Thymus (tissue), 14 donors: ENCODE data around the gene HNRNPAB. TPM values are rescaled to one million over a fixed set of nuclear protein-coding genes. Genes with fewer than 3 reads are reported as not detected.

Experiments used
- DNase-seq, 9 donors: peaks; one replicate each; pipeline ENCODE4 v3.0.0-alpha.2; 2013; ENCODE audit warnings: low spot score in 9 of 9, low read depth in 6 of 9, missing footprints in 1 of 9
- H3K27ac ChIP-seq, 2 donors: one replicate each; pipeline ENCODE4 v1.5.1; 2013; ENCODE audit warnings: control low read depth in 1 of 2, low read depth in 1 of 2, low read length in 1 of 2, mild to moderate bottlenecking in 1 of 2, moderate library complexity in 1 of 2
- H3K27me3 ChIP-seq, 2 donors: one replicate each; pipeline ENCODE4 v1.5.1; 2013; ENCODE audit warnings: low read length in 1 of 2; ENCODE audit not compliant: control insufficient read depth in 2 of 2, insufficient read depth in 1 of 2
- H3K36me3 ChIP-seq, 2 donors: one replicate each; pipeline ENCODE4 v1.5.1; 2013; ENCODE audit warnings: low read length in 1 of 2, mild to moderate bottlenecking in 1 of 2, moderate library complexity in 1 of 2; ENCODE audit not compliant: control insufficient read depth in 2 of 2, insufficient read depth in 2 of 2
- H3K4me1 ChIP-seq, 2 donors: one replicate each; pipeline ENCODE4 v1.5.1; 2013; ENCODE audit warnings: low read length in 2 of 2; ENCODE audit not compliant: control insufficient read depth in 2 of 2, insufficient read depth in 2 of 2
- H3K4me3 ChIP-seq, 2 donors: one replicate each; pipeline ENCODE4 v1.5.1; 2013; ENCODE audit warnings: low read length in 2 of 2, control low read depth in 1 of 2, mild to moderate bottlenecking in 1 of 2
- H3K9me3 ChIP-seq, 2 donors: one replicate each; pipeline ENCODE4 v1.5.1; 2013; ENCODE audit warnings: low read length in 1 of 2, mild to moderate bottlenecking in 1 of 2; ENCODE audit not compliant: control insufficient read depth in 2 of 2, insufficient read depth in 1 of 2
- WGBS: extraction: QIAGEN DNeasy Blood & Tissue Kit; methylation state at CpG from one replicate; pipeline ENCODE4 v1.1.7; 2013; 5-methylcytosine and 5-hydroxymethylcytosine counted together
- long read RNA-seq, 10 donors: transcript quantifications; one replicate each; lab custom pipeline, GENCODE V29; 2026
- polyA plus RNA-seq: library from polyadenylated mRNA; stranded (reverse); fragments of 200-250 nt; gene quantifications from one replicate; pipeline ENCODE4 v1.2.3, GENCODE V29; 2013
- total RNA-seq: library from RNA; stranded (reverse); fragments of 120-200 nt; gene quantifications from one replicate; pipeline ENCODE4 v1.2.4, GENCODE V29; 2013
- donor health status: healthy.

HNRNPAB gene
- total RNA-seq (86.1 TPM), polyA plus RNA-seq (146 TPM)
- long read RNA-seq, donor 1, partial matches to known transcripts, result 0 of 5 reads
- long read RNA-seq, donor 1, other reads (novel, unspliced or antisense), result 0 of 5 reads
- long read RNA-seq, donor 2, result 0 reads
- long read RNA-seq, donor 3, transcript HNRNPAB-202 (8 exons, 1,796 nt), result major isoform, 15 of 119 reads
- long read RNA-seq, donor 3, transcript HNRNPAB-204 (7 exons, 1,785 nt), result minor isoform, 8 of 119 reads
- long read RNA-seq, donor 3, transcript HNRNPAB-201 (7 exons, 1,602 nt), result minor isoform, 13 of 119 reads
- long read RNA-seq, donor 3, transcript HNRNPAB-205 (6 exons, 1,674 nt), result minor isoform, 8 of 119 reads
- long read RNA-seq, donor 3, partial matches to known transcripts, result 72 of 119 reads
- long read RNA-seq, donor 3, other reads (novel, unspliced or antisense), result 0 of 119 reads
- long read RNA-seq, donor 4, transcript HNRNPAB-202 (8 exons, 1,796 nt), result major isoform, 9 of 70 reads
- long read RNA-seq, donor 4, transcript HNRNPAB-205 (6 exons, 1,674 nt), result minor isoform, 5 of 70 reads
- long read RNA-seq, donor 4, partial matches to known transcripts, result 48 of 70 reads
- long read RNA-seq, donor 4, other reads (novel, unspliced or antisense), result 0 of 70 reads
- long read RNA-seq, donor 5, transcript HNRNPAB-204 (7 exons, 1,785 nt), result major isoform, 12 of 117 reads
- long read RNA-seq, donor 5, transcript HNRNPAB-201 (7 exons, 1,602 nt), result minor isoform, 6 of 117 reads
- long read RNA-seq, donor 5, transcript HNRNPAB-205 (6 exons, 1,674 nt), result minor isoform, 5 of 117 reads
- long read RNA-seq, donor 5, transcript HNRNPAB-202 (8 exons, 1,796 nt), result minor isoform, 9 of 117 reads
- long read RNA-seq, donor 5, partial matches to known transcripts, result 73 of 117 reads
- long read RNA-seq, donor 5, other reads (novel, unspliced or antisense), result 9 of 117 reads
- long read RNA-seq, donor 6, transcript HNRNPAB-202 (8 exons, 1,796 nt), result major isoform, 8 of 131 reads
- long read RNA-seq, donor 6, partial matches to known transcripts, result 114 of 131 reads
- long read RNA-seq, donor 6, other reads (novel, unspliced or antisense), result 0 of 131 reads
- long read RNA-seq, donor 7, transcript HNRNPAB-204 (7 exons, 1,785 nt), result major isoform, 9 of 51 reads
- long read RNA-seq, donor 7, transcript HNRNPAB-202 (8 exons, 1,796 nt), result minor isoform, 7 of 51 reads
- long read RNA-seq, donor 7, transcript HNRNPAB-201 (7 exons, 1,602 nt), result major isoform, 9 of 51 reads
- long read RNA-seq, donor 7, partial matches to known transcripts, result 14 of 51 reads
- long read RNA-seq, donor 7, other reads (novel, unspliced or antisense), result 7 of 51 reads
- long read RNA-seq, donor 8, transcript HNRNPAB-201 (7 exons, 1,602 nt), result major isoform, 7 of 29 reads
- long read RNA-seq, donor 8, partial matches to known transcripts, result 13 of 29 reads
- long read RNA-seq, donor 8, other reads (novel, unspliced or antisense), result 0 of 29 reads
- long read RNA-seq, donor 9, transcript HNRNPAB-204 (7 exons, 1,785 nt), result minor isoform, 6 of 41 reads
- long read RNA-seq, donor 9, transcript HNRNPAB-202 (8 exons, 1,796 nt), result major isoform, 9 of 41 reads
- long read RNA-seq, donor 9, partial matches to known transcripts, result 22 of 41 reads
- long read RNA-seq, donor 9, other reads (novel, unspliced or antisense), result 0 of 41 reads
- long read RNA-seq, donor 10, transcript HNRNPAB-202 (8 exons, 1,796 nt), result major isoform, 11 of 47 reads
- long read RNA-seq, donor 10, transcript HNRNPAB-201 (7 exons, 1,602 nt), result minor isoform, 5 of 47 reads
- long read RNA-seq, donor 10, partial matches to known transcripts, result 25 of 47 reads
- long read RNA-seq, donor 10, other reads (novel, unspliced or antisense), result 0 of 47 reads

DNA sequence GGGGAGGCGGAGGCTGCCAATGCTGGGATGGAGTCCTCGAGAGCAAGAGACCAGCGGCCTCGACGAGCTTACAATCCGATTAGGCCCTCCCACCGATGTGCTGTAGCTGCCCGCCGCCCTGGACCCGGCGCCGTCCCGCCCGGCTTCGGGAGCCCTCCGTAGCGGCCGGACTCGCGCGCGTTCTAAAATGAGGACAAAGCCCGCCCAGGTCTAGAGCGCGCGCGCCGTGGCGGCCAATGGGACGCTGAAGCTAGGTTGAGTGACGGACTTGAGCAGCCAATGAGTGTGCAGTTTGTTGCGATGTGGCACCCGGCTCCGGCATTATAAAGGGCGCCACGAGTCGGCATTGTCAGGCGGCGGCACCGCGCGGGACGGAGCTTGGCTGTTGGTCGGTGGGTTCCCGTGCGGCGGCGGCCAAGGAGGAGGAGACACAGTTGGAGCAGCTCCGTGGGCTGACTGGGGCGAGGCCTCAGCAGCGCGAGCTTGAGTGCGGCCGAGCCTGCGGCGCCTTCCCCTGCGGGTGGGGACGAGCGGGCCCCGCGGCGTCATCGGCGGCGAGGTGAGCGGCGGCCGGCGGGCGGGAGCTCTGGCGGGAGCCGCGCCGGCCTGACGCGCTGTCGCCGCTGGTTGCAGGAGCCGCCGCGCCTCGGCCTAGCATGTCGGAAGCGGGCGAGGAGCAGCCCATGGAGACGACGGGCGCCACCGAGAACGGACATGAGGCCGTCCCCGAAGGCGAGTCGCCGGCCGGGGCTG is at the start of gene HNRNPAB:
TSS of gene HNRNPAB (plus strand) at position 352 of the 753 bp plus-strand sequence. CDS start at position 657, 305 bp downstream.
- Histone ChIP-seq H3K27me3 (no peaks in the 10 kb centered on the region), H3K4me1 (peaks cover 17 to 22% of the 10 kb centered on the region in 2 donors), H3K27ac (peak within 1 kb of the TSS; percentile 87 to 93), H3K36me3 (peaks cover 24 to 36% of the 10 kb centered on the region in 2 donors), H3K9me3 (no peaks in the 10 kb centered on the region), H3K4me3 (peak within 1 kb of the TSS; percentile 72 to 75)
- peak; percentile 93 to 99 (median 95) for DNase-seq
- under 1% methylated on average over 96 of the region's 96 CpGs for WGBS

DNA sequence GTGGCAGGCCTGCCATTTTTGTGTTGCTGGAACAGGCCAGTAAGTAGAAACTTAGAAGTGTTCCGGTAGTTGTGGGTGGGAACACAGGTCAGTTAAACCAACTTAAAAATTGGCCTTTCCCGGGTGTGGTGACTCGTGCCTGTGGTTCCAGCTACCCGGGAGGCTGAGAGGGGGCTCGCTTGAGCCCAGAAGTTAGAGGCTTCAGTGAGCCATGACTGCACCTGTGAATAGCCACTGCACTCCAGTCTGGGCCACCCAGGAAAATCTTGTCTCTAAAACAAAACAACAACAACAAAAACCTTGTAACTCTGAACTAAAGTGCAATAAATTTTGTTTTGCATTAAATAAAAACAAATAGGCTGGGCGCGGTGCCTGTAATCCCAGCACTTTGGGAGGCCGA is 49.3 kb upstream of the HNRNPAB start:
- Histone ChIP-seq H3K4me3 (no peak overlapping the region), H3K4me1 (peaks cover 9 to 17% of the 10 kb centered on the region in 2 donors), H3K27me3 (no peaks in the 10 kb centered on the region), H3K9me3 (no peaks in the 10 kb centered on the region), H3K27ac (no peak overlapping the region), H3K36me3 (peaks cover 11 to 18% of the 10 kb centered on the region in 2 donors)
- no peak for DNase-seq
- WGBS, result 93% methylated on average over 8 of the region's 8 CpGs

- peaks cover 0 to 26% of the 10 kb centered on the region in 2 donors for H3K27me3 ChIP-seq
- H3K27ac ChIP-seq, result no peak overlapping the region
- H3K4me3 ChIP-seq, result no peak overlapping the region
- no peaks in the 10 kb centered on the region for H3K9me3 ChIP-seq
- peaks cover 2 to 8% of the 10 kb centered on the region in 2 donors for H3K4me1 ChIP-seq
- DNase-seq, result no peak
- no peaks in the 10 kb centered on the region for H3K36me3 ChIP-seq
- 92% methylated on average over 5 of the region's 5 CpGs for WGBS
Measured at GRCh38 chr5:178160176-178160575, 44.2 kb upstream of the HNRNPAB start.

DNA sequence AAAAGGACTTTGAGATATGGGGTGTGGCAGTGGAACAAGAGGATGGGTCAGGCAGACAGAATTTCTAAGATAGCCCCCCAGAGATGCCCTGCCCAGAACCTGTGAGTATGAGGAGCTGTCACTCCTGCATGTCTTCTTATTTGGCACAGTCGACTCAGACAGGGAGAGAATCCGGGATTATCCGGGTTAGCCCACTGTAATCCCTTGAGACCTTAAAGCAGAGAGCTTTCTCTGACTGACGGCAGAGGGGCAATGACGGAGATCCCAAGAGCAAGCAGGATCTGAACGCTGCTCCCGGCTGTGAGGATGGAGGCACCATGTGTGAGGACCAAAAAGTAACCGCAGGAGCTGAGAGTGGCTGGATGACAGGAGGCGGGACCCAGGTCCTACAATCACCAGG is 41.9 kb upstream of the HNRNPAB start:
- WGBS, result 86% methylated on average over 9 of the region's 9 CpGs
- Histone ChIP-seq H3K4me3 (no peak overlapping the region), H3K4me1 (peaks cover 2 to 8% of the 10 kb centered on the region in 2 donors), H3K9me3 (no peaks in the 10 kb centered on the region), H3K36me3 (no peaks in the 10 kb centered on the region), H3K27me3 (peaks cover 0 to 44% of the 10 kb centered on the region in 2 donors), H3K27ac (no peak overlapping the region)
- DNase-seq, result no peak

GRCh38 chr5:178163772-178164735 is 40.3 kb upstream of the HNRNPAB start:
- no peak overlapping the region for H3K27ac ChIP-seq
- H3K9me3 ChIP-seq, result no peaks in the 10 kb centered on the region
- WGBS, result 15% methylated on average over 33 of the region's 33 CpGs
- H3K36me3 ChIP-seq, result no peaks in the 10 kb centered on the region
- H3K27me3 ChIP-seq, result peaks cover 0 to 44% of the 10 kb centered on the region in 2 donors
- peak; percentile 64 to 93 (median 81) for DNase-seq
- peaks cover 2 to 8% of the 10 kb centered on the region in 2 donors for H3K4me1 ChIP-seq
- no peak overlapping the region for H3K4me3 ChIP-seq

DNA sequence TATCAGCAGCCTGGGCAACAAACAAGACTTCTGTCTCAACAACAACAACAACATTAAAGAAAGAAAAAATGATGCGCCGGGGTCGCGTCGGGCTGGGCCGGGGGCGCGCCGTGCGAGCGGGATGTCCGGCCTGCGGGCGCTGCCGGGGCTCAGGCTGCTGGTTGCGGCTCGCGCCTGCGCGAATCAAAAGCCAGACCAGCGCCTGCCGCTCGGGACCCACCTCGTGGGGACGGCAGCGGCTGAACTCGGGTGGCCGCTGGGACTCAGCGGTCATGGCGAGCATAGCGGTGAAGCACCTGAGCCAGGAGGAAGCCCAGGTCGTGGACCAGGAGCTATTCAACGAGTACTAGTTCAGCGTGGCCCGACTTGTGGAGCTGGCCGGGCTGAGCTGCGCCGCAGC is 38.8 kb upstream of the HNRNPAB start:
- DNase-seq, result no peak
- Histone ChIP-seq H3K4me3 (no peak overlapping the region), H3K36me3 (no peaks in the 10 kb centered on the region), H3K27me3 (peaks cover 0 to 45% of the 10 kb centered on the region in 2 donors), H3K27ac (no peak overlapping the region), H3K9me3 (no peaks in the 10 kb centered on the region), H3K4me1 (peaks cover 2 to 8% of the 10 kb centered on the region in 2 donors)
- WGBS, result 51% methylated on average over 38 of the region's 38 CpGs

DNA sequence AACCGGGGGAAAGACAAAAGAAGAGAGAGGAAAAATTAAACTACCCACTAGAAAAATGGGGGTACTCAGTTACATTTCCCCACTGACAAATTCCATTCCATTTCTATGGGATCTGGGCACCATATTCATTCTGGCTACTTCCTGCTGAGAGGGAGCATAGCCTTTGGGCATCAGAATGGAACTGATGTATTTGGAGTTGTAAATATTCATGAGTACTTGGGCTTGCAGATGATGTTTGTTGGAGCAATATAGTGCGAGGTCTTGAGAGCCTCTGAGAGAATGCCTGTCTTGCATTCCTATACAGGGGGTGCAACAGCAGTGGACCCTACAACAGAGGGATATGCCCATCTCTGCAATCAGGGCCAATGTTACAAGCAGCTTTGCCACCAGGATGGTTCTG is 33.9 kb upstream of the HNRNPAB start:
- Histone ChIP-seq H3K9me3 (no peaks in the 10 kb centered on the region), H3K4me3 (no peak overlapping the region), H3K27me3 (peaks cover 0 to 17% of the 10 kb centered on the region in 2 donors), H3K36me3 (no peaks in the 10 kb centered on the region), H3K4me1 (no peaks in the 10 kb centered on the region), H3K27ac (no peak overlapping the region)
- WGBS, result 94% methylated on average over 2 of the region's 2 CpGs
- no peak for DNase-seq
